ENCODE data around the gene TMEM63B.
"Not testable (repeated sequence)": the region's sequence is repeated elsewhere in the genome, so short reads cannot be mapped to it uniquely, and the experiment has no call there.

The TMEM63B gene

DNA sequence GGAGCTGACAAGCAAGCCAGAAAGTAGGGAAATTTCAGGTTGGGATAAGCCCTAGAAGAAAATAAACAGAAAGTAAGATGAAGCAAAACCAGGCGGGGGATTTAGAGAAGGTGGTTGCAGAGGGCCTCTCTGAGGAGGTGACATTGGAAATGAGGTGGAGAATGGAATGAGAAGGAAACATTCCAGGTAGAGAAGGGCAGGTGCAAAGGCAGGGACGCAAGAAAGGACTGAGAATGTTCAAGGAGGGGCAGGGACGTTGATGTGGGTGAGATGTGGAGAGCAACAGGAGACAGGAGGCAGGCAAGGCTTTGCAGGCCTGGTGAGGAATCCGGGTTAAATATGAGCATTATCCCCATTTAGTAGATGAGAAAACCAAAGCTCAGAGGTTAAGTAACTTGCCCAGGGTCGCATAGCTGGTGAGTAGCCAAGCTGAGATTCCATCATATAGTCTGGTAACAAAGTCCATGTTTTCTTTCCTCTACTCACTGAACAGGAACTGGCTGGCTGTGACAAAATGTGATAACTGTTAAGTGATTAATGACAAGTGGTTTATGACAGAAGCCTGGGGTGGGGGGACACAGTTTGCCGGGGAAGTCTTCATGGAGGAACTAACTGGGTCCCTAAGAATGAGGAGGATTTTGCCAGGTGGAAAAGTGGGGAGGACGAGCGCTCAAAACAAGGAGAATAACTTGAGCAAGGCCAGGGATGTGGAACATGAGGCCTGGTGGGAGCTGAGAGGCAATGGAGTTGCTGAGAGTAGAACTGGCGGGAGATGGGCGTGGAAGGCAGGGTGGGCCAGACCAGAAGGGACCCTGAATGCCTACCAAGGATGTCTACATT is 32.7 kb upstream of the TMEM63B start:
- no peak for DNase-seq

DNA sequence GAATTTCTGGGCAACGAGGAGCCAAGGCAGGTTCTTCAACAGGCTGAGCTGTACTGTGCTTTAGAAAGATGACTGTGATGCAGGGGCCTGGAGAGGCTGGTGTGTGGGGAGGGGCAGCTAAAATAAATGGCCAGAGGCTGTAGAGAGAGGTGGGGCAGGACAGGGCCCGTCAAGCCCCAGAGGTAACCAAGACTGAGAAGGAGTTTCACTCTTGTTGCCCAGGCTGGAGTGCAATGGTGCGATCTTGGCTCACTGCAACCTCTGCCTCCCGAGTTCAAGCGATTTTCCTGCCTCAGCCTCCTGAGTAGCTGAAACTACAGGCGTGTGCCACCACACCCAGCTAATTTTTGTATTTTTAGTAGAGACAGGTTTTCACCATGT is 32.1 kb upstream of the TMEM63B start:
- DNase-seq = not testable (repeated sequence)

DNA sequence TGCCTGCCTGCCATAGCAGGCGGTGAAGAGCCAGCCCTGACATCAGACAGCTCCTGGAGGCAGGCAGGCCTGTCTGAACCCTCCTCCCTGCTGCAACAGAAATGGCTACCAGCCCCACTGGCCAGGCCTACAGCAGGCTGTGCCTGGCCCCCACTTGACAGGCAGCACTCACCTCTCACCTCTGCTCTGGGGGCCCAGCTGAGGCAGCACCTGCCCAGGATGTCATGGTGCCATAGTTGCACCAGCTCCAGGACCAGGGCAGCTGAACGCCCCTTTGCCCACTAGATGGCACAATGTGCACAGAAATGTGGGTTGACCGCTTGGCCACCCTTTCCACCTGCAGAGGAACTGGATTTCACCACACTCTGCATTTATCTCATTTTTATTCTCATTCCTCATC is 30.7 kb upstream of the TMEM63B start:
- DNase-seq = peak in 44 of 51 donors; percentile 2 to 79 (median 43)

DNA sequence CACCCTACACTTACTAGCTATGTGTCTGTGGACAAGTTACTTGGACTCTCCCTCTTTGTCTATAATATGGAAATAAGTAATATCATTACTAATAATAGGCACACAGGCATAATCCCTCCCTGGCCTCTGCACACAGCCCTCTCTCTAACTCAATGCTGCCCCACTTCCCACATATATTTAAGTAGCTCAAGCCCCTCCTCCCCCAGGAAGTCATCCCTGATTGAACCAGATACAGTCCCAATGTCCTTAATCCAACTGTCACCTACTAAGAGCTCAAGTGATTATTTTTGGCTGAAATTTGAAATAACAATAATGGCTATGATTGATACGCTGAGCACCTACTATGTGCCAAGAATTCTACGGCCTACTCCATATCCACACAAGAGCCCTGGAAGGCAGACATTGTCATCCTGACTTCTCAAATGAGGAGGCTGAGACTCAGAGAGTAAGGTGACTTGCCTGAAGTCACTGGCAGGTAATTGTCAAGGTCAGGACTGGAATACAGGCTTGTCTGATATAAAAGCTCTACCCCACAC is 29.5 kb upstream of the TMEM63B start:
- no peak for DNase-seq

DNA sequence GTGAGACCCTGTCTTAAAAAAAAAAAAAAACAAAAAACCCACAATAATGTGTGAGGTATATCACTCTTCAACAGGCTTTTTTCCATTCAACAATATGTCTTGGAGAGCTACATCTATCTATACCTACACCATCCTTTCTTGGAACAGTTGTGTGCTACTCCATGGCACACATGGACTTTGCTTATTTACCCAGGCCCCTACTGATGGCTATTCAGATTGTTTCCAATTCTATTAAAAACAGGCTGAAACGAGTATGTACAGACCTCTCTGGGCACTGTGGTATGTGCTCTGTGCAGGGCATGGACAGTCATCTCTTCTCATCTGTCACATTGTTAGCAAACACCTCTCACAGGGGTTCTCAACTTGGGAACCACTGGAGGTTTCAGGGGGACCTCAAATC is 28.2 kb upstream of the TMEM63B start:
- no peak for DNase-seq

DNA sequence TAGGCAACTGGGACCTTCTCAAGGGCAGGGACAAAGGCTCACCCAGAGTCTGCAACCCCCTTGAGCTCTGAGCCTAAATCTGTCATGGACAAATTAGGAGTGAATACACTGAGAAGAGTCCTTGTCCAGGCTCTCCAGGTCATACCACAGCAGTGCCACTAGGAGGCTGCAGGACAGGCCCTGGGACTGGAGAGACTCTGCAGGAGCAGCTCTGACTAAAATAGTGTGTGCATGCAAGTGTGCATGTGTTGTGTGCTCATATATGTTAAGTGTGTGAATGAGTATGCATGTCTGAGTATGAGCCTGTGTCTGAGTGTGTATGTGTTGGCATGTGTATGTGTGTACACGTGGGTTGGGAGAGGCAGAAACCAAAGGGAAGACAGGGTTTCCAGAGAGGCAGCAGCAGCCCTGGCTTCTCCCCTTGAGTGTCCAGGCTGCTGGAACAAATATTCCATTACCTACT is 27.2 kb upstream of the TMEM63B start:
- peak in 3 of 51 donors; percentile 5 to 12 (median 7) for DNase-seq

DNA sequence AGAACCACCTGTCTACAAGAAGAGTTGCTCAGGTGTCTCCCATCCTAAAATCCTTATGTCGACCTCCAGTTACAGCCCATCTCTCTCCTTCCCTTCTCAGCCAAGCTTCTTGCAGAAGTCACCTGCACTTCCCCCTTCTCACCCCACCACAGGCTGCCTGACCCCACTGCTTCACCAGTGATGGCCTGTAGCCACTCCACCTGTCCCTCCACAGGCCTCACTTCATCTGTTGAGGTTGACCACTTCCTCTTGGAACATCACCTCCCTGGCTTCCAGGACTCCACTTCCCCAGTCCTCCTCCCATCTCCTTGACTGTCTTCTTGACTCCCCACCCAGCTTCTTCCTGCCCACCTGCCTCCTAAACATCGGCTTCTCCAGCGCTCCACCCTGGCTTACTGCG is 25.5 kb upstream of the TMEM63B start:
- DNase-seq = no peak

DNA sequence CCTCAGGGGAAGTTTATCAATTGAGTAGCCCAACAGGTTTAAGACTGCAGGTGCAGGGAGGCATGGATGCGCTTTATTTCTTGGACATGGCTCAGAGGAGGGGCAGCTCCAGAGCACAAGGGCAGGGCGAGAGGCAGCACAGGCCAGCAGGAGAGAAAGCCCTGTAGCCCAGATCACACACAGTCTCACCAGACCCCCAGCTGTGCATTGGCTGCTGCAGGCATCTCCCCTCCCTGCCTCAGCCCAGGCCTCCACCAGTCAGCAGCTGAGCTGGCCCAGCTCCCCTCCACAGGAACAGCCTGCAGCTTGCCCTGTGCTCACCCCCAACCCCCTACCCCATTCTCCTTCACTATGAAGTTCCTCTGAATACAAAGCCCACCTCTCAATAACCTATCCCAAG is 24.8 kb upstream of the TMEM63B start:
- no peak for DNase-seq

DNA sequence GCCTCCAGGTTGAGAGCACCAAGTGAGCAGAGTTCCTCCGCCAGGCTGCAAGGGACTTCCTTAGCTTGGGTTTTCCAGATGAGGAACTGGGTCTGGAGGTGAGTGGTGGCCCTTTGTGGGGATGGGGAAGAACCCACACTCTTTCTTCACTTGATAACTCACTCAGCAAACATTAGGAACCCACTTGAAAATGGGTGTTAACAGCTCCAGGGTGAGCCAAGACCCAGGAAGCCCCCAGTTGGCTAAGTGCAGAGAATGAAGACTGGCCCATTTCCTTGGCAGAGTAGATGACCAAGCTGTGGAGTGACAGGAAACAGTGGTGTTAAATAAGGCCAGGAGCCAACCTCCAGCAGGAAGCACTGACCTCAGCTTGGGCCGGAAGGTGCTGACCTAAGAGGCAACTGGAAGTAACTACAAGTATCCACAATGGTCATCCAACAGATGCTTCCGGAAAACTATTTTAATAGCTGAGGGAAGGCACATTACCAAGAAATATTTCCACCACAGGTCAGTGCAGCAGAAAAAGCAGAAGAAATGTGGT is 22.8 kb upstream of the TMEM63B start:
- peak in 12 of 51 donors; percentile 5 to 27 (median 20) for DNase-seq

DNA sequence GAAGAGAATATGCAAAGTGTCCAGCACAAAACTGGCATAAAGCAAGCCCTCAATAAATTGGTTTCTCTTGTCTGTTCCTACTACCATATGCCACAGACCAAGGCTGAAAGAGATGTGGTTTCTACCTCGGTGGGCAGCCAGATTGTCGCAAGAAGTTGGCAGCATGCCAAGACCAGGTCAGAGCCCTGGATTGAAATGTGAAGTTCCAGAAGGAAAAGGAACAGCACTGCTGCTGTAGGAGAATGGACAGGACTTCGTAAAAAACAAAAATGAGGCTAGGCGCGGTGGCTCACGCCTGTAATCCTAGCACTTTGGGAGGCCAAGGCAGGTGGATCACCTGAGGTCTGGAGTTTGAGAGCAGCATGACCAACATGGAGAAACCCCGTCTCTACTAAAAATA is 22.2 kb upstream of the TMEM63B start:
- DNase-seq = peak in 5 of 51 donors; percentile 8 to 17 (median 8)

DNA sequence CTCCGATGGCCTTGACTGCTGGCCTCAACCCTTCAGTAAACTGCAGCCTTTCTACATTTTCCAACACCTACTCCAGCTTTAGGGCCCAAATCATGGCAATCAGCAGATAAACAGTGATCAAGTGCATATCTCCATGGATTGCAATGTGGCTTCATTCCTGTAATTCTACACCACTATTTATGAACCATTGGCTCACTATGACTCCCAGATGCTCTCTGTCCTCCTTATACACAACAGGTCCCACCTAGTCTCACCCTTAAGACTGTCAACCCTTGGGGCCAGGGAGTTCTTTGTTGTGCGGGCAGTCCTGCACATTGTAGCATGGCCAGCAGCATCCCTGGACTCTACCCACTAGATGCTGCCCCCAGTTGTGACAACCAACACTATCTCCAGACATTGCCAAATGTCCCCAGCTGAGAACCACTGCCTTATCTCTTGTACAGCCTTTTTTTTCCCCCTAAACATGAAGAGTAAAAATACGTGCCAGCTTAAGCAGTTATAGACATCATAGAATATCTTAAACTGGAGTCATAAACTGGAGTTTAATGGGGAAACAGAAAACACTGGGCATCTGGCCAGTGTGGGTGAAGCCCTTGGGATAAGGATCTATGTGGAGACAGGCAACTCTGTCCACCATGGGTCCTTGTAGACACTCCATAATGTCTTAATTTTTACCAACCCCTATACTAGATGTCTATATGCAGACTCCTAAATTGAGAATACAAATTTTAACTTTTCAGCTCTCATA is 21.2 kb upstream of the TMEM63B start:
- DNase-seq = no peak

DNA sequence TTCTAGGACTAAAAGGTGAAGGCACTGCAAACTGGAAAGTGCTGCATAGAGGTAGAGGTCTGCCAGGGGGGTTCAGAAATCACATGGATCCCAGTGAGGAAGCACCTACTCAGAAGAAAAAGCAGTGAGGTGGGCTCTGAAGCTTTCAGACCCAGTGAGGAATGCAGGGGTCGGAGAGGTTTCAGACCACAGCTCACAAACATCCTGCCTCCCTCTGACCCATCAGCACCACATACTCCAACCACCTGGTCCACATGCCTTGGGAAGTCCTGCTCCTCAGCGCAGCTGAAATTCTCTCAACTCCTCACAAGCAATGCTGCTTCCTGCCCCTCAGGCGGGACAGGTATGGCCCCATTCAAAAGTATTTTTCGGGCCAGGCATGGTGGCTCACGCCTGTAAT is 20.3 kb upstream of the TMEM63B start:
- DNase-seq = no peak

DNA sequence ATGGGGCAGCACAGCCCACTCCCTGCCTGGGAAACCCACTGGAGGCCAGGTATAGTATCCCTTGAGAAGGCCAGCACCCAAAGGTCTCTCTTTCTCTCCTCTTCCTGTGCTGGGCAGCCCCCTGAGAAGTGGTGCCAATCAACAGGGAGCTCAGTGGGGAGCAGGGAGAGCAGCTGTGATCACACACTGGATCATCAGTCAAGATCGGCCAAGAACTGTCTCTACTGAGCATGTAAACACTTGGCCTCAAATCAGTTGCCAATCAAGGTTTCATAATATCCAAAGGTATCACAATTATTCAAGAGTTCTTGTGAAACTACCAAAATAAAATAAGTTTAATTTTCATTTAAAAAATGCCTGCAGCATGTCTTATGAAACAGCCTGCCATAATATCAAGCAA is 18.9 kb upstream of the TMEM63B start:
- DNase-seq = no peak

DNA sequence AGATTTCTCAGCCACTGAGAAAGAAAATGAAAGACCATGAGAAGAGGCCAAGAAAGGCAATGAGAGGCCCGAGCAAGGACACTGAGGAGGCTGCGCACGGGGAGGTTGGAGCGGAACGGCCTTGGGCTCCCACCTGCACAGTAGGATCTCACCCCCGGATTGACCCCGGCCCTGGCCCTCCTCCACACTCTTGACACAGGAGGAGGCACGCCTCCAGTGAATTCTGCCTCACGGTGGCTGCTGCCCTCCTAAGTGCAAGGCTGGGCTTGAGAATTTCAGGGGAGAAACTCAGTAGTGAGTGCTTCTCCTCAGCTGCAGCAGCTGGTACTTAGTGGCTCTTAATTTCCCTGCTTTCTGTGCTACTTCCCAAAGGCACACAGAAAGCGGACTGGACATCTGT is 18.1 kb upstream of the TMEM63B start:
- DNase-seq = no peak

DNA sequence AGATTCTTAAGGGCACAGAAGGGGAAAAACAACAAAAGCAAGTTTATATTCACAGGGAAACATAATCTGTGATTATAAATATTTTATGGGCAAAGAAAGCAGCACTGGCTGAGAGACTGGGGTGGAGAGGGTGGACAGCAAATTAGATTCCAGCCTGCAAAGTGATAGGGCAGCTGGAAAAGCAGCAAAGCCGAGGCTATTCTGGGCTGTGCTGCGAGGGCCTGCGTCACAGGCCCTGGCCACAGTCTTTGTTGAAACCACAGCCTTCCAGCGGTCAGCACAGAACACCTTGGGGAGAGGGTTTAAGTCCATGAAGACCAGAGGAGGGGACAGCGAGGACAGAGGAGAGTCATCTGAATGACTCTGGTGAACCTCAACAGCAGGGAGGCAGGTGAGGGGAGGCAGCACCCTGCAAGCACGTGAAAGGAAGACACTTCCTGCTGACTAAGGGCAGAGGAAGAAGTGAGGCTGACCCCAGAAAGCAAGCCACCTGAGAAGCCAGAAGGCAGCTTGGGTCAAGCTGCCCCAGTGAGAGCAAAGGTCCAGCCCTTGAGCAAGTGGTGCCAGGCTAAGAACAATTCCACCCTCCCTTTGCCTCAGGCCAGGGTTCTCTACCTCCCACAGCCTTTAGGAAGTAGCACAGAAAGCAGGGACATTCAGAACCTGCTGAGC is 17.2 kb upstream of the TMEM63B start:
- DNase-seq = no peak

DNA sequence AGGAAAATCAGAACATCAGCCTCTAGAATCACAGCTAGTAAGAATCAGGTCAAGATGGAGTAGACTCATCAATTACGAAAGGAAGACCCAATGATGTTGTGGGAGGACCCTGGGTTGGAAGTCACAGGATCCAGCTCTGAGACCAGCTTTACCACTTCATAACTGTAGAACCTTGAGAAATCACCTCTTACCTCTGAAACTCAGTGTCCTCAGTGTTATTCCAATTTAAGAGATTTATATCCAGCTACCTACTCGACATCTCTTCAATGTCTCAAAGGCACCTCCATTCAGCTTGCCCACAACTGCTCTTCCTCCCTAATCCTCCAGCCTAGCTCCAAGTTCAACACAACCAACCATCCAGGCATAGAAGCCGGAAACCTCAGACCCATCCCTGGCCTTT is 16.4 kb upstream of the TMEM63B start:
- DNase-seq = no peak

DNA sequence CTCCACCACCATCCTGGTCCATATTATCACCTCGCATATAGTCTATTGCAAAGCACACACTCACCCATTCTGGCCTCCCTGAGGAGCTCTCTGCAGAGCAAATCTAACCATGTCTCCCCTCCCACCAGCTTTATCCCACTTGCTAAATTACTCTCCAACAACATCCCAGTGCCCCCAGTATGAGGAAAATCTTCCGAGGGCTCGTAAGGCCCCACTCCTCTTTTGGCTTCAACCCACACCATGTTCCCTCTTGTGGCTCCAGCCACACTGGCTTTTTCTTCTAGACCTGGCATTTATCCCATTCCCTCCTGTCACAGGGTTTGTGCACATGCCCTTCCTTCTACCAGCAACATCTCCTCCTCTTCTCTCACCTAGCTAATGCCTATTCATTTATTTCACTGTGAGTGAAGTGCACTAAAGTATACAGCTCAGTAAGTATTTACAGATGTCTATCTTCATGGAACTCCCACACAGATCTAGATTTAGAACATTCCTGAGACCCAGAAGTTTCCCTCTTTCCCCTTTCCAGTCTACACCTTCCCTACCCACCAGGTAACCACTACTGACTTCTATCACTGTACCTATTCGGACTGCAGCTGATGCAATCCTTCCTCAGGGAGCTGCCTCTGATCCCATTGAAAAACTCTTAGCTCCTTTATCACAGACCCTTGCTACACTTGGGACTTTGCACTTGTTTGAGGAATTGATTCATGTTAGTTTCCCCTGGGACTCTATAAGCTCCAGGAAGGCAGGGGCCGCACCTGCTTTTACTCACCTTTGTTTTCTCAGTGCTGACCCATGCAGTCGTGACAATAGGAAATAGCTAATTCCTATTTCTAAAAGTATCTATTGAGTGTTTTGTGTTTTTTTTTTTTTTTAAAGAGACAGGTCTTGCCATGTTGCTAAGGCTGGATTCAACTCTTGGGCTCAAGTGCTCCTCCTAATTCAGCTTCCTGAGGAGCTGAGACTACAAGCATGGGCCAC is 15.6 kb upstream of the TMEM63B start:
- no peak for DNase-seq

DNA sequence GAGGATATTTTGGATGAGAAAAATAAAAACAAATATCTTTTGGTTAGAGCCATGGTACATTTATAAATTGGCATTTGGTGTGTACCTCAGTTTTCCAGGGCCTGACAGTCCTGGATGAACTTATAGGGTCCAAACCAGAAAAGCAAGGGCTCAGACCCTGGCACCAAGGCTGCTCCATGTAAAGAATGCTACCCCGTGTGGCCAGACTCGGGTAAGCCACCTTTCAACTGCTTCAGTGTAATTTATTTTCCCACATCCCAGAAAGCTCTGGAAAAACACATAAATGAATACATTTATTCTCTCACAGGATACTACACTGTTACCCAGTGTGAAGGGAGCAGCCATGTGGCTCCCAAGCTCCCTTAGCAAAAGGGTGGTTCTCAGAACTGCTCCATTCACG is 13.9 kb upstream of the TMEM63B start:
- DNase-seq = no peak

DNA sequence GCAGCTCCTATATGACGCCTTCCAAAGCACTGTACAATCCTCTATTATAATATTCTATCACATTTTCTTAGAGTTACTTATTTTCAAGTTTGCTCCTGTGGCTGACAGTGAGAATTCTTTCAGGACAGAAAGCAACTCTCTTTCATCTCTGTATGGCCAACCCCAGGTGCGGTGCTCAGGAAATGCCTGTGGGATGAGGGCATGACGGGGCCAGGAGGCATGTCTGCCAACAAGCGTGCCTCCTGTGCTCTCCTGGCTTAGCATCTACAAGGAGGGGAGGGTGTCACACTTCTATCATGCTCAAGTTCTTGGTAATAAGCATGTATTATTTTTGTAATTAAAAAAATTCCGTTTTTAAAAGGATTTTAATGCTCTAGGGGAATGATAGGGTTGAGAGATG is 11.5 kb upstream of the TMEM63B start:
- no peak for DNase-seq

DNA sequence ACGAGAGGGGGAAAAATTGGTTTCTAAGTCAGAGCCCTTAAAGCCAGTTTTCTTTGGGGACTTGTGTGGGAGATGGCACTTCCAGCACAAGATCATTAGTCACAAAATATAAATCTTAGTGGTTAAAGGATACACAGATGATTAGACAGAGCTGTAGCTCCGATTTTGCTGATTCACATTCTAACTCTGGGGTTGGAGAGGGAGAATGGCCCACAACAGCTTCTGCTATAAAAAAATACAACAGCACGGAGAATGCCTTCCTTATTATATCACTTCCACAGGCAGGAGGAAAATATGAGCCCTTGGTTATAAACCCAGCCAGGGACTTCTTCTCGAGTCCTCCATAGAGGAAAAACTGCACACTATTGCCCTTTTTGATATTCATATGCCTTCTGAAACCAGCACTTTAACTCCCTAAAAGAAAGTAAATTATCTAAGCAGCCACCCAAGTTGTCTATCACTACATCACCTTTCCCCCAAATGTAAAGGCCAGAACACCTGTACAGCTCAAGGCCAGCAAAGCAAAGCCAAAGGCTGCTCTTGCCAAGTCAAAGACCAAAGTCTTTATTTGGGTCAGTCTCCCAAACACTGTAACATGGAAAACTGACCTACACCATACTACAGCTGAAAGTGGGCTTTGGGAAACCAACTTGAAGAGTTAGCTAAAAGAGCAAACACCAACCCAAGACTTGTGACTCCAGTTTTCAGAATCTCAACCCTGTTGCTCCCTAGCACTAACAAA is 10.5 kb upstream of the TMEM63B start:
- no peak for DNase-seq
